ENCODE results near the gene EXOC6B.

EXOC6B gene

DNA sequence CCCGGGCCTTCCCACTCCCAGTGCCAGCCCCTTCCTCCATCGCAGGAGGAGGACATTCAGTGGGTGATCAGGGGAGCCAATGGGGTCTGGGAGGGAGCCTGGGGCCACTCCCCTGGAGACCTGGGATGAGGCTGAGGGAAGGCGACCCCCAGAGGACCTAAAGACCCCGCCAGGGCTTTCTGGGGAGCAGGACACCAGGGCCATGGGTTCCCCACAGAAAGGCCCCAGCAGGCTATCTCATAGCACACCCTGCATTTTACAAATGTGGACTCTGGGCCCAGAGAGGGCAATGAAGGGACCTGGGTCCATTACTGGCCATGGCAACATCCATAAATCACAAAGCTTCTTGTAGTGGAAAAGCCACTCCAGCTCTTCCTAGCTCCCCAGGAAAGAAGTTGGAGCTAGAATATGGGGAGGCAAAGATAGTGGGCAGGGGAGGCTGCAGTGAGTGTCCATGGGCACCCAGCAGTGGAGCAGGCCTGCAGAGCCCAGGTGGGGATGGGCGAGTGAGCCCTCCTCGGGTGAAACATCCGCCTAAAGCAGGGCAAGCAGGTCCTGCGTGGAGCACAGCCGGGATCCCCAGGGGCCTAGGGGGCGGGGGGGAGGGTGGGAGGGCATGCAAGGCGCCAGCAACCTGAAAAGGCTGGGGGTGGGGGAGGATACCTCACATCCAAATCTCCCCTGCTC is 692.0 kb downstream of the EXOC6B start:
- no peak overlapping the region for H3K4me3 ChIP-seq (replicated peaks; ENCODE audit: low read depth, low read length)
- H3K36me3 ChIP-seq (ENCODE audit: control insufficient read depth, insufficient read depth, low read length), result no peaks in the 10 kb centered on the region
- H3K27me3 ChIP-seq (replicated peaks; ENCODE audit: control insufficient read depth, insufficient read depth, low read length), result no peaks in the 10 kb centered on the region
- no peak for TF ChIP-seq CTCF (IDR thresholded peaks at IDR 0.05; ENCODE audit: insufficient read depth, low read length, poor library complexity, severe bottlenecking)
- DNase-seq (ENCODE audit: extremely low read depth, insufficient read length), result no peak

DNA sequence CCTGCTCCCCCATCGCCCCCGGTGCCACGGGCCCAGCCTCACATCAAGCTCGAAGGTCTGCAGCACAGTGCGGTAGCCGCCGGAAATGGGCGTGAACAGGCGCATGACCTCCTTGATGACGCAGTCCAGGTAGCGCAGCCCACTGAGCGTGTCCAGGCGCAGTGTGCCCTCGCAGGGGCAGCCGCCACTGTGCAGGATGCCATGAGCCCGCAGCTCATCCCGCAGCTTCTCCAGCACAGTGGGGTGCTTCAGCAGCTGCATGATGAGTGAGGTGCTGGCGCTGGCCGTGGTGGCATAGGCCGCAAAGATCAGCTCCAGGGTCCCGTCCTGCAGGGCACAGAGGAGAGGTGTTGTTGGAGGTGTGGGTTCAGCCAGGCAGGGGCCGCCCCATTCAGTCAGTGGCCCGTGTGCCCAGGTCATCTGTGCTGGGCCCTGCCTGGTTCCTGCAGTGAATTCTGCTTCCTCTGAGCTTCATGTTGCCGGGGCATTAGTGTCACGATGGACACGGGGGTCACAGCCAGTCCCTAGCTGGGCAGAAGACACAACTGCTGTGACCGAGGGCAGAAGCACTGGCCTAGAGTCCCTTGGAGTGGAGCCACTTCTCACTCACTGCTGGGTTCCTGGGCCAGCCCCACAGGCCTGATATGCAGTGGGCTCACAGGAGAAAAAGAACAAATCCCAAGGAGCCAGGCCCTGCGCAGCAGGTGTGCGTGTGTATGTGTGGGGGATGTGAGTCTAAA is 692.7 kb downstream of the EXOC6B start:
- no peaks in the 10 kb centered on the region for H3K27me3 ChIP-seq (replicated peaks; ENCODE audit: control insufficient read depth, insufficient read depth, low read length)
- no peak overlapping the region for H3K4me3 ChIP-seq (replicated peaks; ENCODE audit: low read depth, low read length)
- no peaks in the 10 kb centered on the region for H3K36me3 ChIP-seq (ENCODE audit: control insufficient read depth, insufficient read depth, low read length)
- DNase-seq (ENCODE audit: extremely low read depth, insufficient read length), result no peak
- TF ChIP-seq CTCF (IDR thresholded peaks at IDR 0.05; ENCODE audit: insufficient read depth, low read length, poor library complexity, severe bottlenecking), result no peak

DNA sequence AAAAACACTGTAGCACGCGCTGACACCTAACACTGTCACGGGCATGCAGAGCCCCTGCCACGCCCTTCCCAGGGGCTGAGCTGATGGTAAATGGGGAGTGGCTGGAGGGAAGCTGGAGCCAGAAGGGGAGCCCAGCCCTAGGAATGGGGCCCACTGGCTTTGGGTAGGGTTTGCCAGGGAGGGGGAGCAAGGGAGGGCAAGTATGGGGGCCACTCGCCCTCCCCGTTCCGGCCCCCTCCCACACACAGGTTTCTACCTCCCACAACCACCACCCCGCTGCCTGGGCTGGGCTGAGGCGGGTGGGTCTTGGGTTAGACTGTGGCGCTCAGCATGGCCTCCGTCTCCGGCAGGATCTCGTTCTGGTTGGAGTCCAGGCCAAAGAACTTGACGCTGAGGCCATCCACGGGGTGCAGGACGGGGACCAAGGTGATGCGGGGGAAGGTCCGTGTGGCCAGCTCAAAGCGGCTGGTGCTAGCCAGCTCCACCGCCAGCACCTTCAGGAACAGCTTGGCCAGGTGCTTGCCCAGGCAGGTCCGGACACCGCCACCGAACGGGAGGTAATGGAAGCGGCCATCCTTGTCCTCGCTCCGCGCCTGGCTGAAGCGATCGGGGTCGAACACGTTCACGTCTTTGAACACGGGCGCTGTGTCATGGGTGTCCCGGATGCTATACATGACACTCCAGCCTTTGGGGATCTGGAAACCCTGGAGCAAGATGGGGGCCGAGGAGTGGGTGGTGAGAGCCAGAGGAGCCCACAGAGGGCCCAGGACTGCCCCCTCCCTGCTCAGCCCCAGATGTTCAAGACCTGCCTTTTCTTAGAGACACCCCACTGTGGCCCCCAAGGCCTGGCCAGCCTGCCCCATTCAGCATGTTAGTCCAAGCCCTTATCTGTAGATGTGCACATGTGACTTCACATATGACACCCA is 693.7 kb downstream of the EXOC6B start:
- Histone ChIP-seq H3K36me3 (ENCODE audit: control insufficient read depth, insufficient read depth, low read length) (no peaks in the 10 kb centered on the region), H3K27me3 (replicated peaks; ENCODE audit: control insufficient read depth, insufficient read depth, low read length) (no peaks in the 10 kb centered on the region), H3K4me3 (replicated peaks; ENCODE audit: low read depth, low read length) (no peak overlapping the region)
- TF ChIP-seq CTCF (IDR thresholded peaks at IDR 0.05; ENCODE audit: insufficient read depth, low read length, poor library complexity, severe bottlenecking), result no peak
- DNase-seq (ENCODE audit: extremely low read depth, insufficient read length), result no peak

DNA sequence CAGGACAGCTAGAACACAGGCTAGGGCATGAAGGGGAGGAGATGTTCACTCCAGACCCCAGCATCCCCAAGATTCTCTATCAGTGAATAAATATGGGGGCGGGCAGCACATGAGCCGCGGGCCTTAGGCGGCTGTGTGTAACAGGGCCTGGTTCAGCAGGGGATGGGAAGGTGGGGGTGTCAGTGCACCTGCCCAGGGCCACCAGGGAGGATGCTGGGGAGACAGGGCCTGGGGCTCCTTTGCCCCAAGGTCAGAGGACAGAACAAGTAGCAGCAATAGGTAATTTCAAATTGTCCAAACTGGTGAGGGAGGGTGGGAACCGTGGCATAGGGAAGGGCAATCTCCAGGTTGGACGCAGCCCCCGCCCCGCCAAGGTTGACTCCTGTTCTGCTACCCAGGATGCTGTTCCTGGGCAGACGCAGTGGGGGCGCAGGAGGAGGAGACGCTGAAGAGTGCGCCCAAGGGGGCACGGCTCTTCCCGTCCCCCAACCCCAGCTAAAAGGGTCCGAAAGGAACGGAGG is 694.4 kb downstream of the EXOC6B start:
- DNase-seq (ENCODE audit: extremely low read depth, insufficient read length), result no peak
- no peak for TF ChIP-seq CTCF (IDR thresholded peaks at IDR 0.05; ENCODE audit: insufficient read depth, low read length, poor library complexity, severe bottlenecking)
- Histone ChIP-seq H3K27me3 (replicated peaks; ENCODE audit: control insufficient read depth, insufficient read depth, low read length) (no peaks in the 10 kb centered on the region), H3K4me3 (replicated peaks; ENCODE audit: low read depth, low read length) (no peak overlapping the region), H3K36me3 (ENCODE audit: control insufficient read depth, insufficient read depth, low read length) (no peaks in the 10 kb centered on the region)

DNA sequence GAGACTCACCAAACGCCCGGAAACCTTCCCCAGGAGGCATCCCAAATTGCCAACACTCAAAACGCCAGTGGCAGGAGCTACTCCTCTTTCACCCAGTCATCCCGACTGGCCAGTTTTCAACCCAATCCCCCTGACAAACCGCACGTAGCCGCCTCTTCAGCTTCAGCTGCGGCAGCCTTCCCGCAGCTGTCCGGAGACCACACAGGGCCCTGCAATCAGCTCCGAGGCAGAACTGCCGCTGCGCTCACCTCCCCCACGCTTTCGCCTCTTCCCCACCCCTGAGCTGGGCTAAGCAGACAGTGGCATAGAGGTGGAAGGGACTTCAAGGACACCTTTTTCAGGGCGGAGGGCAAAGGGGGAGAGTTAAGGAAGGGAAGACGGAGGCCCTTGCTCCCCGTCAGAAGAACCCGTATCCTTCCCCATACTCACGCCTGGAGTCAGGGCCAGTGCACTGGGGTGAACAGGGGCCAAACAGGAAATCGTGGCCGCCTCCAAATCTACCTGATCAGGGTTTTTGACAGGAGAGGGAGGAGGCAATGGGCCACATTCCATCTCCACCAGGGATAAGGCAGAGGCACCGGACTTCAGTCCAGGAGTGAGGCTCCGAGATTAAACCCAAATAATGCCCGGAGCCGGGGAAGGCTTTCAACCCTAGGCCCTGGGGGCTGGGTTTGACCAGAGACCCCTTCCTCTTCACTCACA is 695.0 kb downstream of the EXOC6B start:
- DNase-seq (ENCODE audit: extremely low read depth, insufficient read length), result no peak
- TF ChIP-seq CTCF (IDR thresholded peaks at IDR 0.05; ENCODE audit: insufficient read depth, low read length, poor library complexity, severe bottlenecking), result no peak
- no peaks in the 10 kb centered on the region for H3K36me3 ChIP-seq (ENCODE audit: control insufficient read depth, insufficient read depth, low read length)
- no peak overlapping the region for H3K4me3 ChIP-seq (replicated peaks; ENCODE audit: low read depth, low read length)
- no peaks in the 10 kb centered on the region for H3K27me3 ChIP-seq (replicated peaks; ENCODE audit: control insufficient read depth, insufficient read depth, low read length)
